ENCODE results near the gene ZNF483.
"Not testable (repeated sequence)": the region's sequence is repeated elsewhere in the genome, so short reads cannot be mapped to it uniquely, and the experiment has no call there.

ZNF483 gene

GRCh38 chr9:111525056-111525977 is at the start of gene ZNF483:
Gene ZNF483 (plus strand): TSS chr9:111525179. CDS start chr9:111527396, 2,217 bp downstream.
- DNase-seq = peak; percentile 76

GRCh38 chr9:111475195-111475594 is 49.8 kb upstream of the ZNF483 start:
- no peak for DNase-seq

- no peak for DNase-seq
Measured at GRCh38 chr9:111477677-111478076, 47.3 kb upstream of the ZNF483 start.

- no peak for DNase-seq
Measured at GRCh38 chr9:111481885-111482636, 42.9 kb upstream of the ZNF483 start.

- DNase-seq = peak; percentile 58
Measured at GRCh38 chr9:111482694-111483438, 42.1 kb upstream of the ZNF483 start.

- peak; percentile 57 for DNase-seq
Measured at GRCh38 chr9:111483439-111483857, 41.5 kb upstream of the ZNF483 start.

GRCh38 chr9:111483858-111484571 is 41.0 kb upstream of the ZNF483 start, which contains the start of gene ECPAS:
Gene ECPAS (minus strand): TSS chr9:111484383. CDS start chr9:111472918, 11,465 bp downstream.
- peak; percentile 72 for DNase-seq

- DNase-seq = no peak
Measured at GRCh38 chr9:111484572-111484894, 40.4 kb upstream of the ZNF483 start.

- not testable (repeated sequence) for DNase-seq
Measured at GRCh38 chr9:111497196-111497595, 27.8 kb upstream of the ZNF483 start.

- DNase-seq = no peak
Measured at GRCh38 chr9:111501005-111501562, 23.9 kb upstream of the ZNF483 start.

GRCh38 chr9:111501648-111502047 is 23.3 kb upstream of the ZNF483 start:
- DNase-seq = no peak

GRCh38 chr9:111502506-111502905 is 22.5 kb upstream of the ZNF483 start:
- DNase-seq = no peak

- DNase-seq = not testable (repeated sequence)
Measured at GRCh38 chr9:111511581-111511980, 13.4 kb upstream of the ZNF483 start.

- no peak for DNase-seq
Measured at GRCh38 chr9:111514967-111515366, 10.0 kb upstream of the ZNF483 start.

- DNase-seq = no peak
Measured at GRCh38 chr9:111516061-111516465, 8.9 kb upstream of the ZNF483 start.

GRCh38 chr9:111524731-111525055 is 286 bp upstream of the ZNF483 start:
- DNase-seq = no peak

- no peak for DNase-seq
Measured at GRCh38 chr9:111527347-111527746, 2.4 kb downstream of the ZNF483 start.

GRCh38 chr9:111529787-111530186 is 4.8 kb downstream of the ZNF483 start:
- DNase-seq = no peak

GRCh38 chr9:111531716-111532115 is 6.7 kb downstream of the ZNF483 start:
- no peak for DNase-seq

GRCh38 chr9:111533099-111533790 is 8.3 kb downstream of the ZNF483 start:
- DNase-seq = no peak

GRCh38 chr9:111542497-111543254 is 17.7 kb downstream of the ZNF483 start:
- no peak for DNase-seq
